ENCODE data around the gene RIMKLA. TPM values are rescaled to one million over a fixed set of nuclear protein-coding genes. Genes with fewer than 3 reads are reported as not detected.
A peak's percentile ranks its signal among the peaks of the same experiment; 100 is the strongest.

RIMKLA gene
- total RNA-seq, 8 experiments from 2014 or later: 0.14 to 8.6 (median 7.0) TPM

DNA sequence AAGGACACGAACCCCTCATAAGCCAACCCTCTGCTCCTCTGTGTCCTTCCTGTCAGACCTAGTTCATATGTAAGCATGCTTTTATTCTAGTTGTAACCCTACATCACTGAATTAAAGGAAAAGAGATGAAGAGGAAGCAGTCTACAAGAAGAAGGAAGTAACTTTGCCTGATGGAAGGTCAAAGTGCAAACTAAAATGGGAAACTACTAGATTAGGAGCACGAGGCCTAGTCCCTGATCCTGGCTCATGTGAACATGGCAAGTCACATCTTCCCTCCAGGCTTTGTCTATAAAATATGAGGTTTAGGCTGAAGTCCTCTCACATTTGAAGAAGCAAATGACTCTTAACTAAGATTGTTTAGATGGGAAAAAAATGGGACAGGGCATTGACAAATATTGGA lies 62.1 kb downstream of the RIMKLA start:
- ATAC-seq (replicated peaks in 6 of 8): no peak
- no peaks in the 10 kb centered on the region for H3K4me1 ChIP-seq (replicated peaks in 1 of 2)
- 0 to 100% (median 31%) methylated on average over 1 to 2 of the region's 2 CpGs; no CpG with 5 or more reads in 1 of the 10 experiments for WGBS, 10 experiments
- no peak overlapping the region for H3K27ac ChIP-seq
- in situ Hi-C loops (cut with MboI; ENCODE audit: low pct_unique_long_range_greater_than_20kb in 2 of 9, low sequenced_read_pairs in 9 of 9, unreplicated experiment in 9 of 9): loop anchor here in 1 of 9 experiments (25.0 kb wide), 1 partner anchor 105 kb away; the partner anchor contains the start of gene FOXJ3
- H3K4me3 ChIP-seq: no peak overlapping the region

DNA sequence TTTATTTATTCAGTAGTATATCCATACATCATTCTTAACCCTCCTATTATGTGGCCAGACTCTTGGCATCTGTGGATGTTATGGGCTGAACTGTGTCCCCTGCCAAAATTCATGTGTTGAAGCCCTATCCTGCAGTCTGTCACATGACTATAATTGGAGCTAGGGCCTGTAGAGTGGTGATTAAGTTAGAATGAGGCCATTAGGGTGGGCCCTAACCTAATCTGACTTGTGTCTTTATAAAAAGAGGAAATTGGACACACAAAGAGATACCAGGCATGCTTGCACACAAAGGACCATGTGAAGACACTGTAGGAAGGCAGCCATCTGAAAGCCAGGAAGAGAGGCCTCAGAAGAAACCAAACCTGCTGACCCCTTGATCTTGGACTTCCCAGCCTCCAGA lies 68.7 kb downstream of the RIMKLA start:
- in situ Hi-C loops (cut with MboI; ENCODE audit: low pct_unique_long_range_greater_than_20kb in 2 of 9, low sequenced_read_pairs in 9 of 9, unreplicated experiment in 9 of 9): loop anchor here in 1 of 9 experiments (25.0 kb wide), 1 partner anchor 112 kb away; the partner anchor contains the start of gene FOXJ3
- ATAC-seq (replicated peaks in 6 of 8): no peak
- Histone ChIP-seq H3K27ac (no peak overlapping the region), H3K4me1 (replicated peaks in 1 of 2) (no peaks in the 10 kb centered on the region), H3K4me3 (no peak overlapping the region)

- in situ Hi-C loops (cut with MboI; ENCODE audit: low pct_unique_long_range_greater_than_20kb in 2 of 9, low sequenced_read_pairs in 9 of 9, unreplicated experiment in 9 of 9): no loop called here
- no peak for ATAC-seq (replicated peaks in 6 of 8)
- no peak overlapping the region for H3K4me3 ChIP-seq
- H3K27ac ChIP-seq: no peak overlapping the region
- WGBS, 10 experiments: 0 to 83% (median 67%) methylated on average over 1 of the region's 1 CpG; no CpG with 5 or more reads in 7 of the 10 experiments
- H3K4me1 ChIP-seq (replicated peaks in 1 of 2): no peaks in the 10 kb centered on the region
Observed at GRCh38 chr1:42450061-42450460, 69.5 kb downstream of the RIMKLA start.

DNA sequence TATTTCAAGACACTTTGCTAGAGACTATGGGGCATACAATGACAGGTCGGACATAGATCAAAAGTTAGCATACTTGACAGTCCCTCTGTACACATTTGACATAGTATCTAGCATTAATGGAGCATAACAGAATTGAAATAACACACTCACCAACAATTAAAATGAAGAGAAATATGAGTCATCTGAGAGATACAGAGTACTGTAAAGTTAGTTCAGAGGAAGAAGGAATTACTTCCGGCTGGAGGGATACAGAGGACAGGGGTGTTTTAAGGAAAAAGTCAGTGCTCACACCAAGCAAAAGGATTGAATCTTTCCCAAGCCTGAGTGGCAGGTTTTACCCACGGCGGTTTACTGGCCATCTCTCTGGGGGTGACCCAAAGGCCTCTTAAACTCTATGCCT lies 72.8 kb downstream of the RIMKLA start:
- H3K4me3 ChIP-seq: no peak overlapping the region
- ATAC-seq (replicated peaks in 6 of 8): no peak
- WGBS, 10 experiments: 76 to 100% (median 87%) methylated on average over 1 to 4 of the region's 4 CpGs; no CpG with 5 or more reads in 1 of the 10 experiments
- H3K4me1 ChIP-seq (replicated peaks in 1 of 2): peaks cover 10 to 13% of the 10 kb centered on the region in 2 donors
- no peak overlapping the region for H3K27ac ChIP-seq
- in situ Hi-C loops (cut with MboI; ENCODE audit: low pct_unique_long_range_greater_than_20kb in 2 of 9, low sequenced_read_pairs in 9 of 9, unreplicated experiment in 9 of 9): no loop called here

DNA sequence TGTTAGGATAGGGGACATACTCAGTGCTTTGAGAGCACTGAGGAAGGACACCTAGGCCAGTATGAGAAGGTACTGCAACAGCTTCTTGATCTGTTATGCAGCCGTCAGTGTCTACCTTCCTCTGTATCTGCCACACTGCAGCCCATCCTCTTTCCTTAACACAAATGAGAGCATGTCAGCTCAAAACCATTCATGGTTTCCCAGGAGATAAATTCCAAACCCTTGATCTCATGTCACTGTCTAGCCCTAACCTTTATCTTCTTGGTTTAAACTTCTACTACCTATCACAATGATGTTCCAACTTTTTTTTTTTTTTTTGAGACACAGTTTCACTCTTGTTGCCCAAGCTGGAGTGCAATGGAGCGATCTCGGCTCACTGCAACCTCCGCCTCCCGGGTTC lies 73.8 kb downstream of the RIMKLA start:
- H3K4me1 ChIP-seq (replicated peaks in 1 of 2): peaks cover 10 to 13% of the 10 kb centered on the region in 2 donors
- 83 to 100% (median 97%) methylated on average over 2 to 5 of the region's 5 CpGs; no CpG with 5 or more reads in 1 of the 10 experiments for WGBS, 10 experiments

GRCh38 chr1:42456010-42456753 lies 75.6 kb downstream of the RIMKLA start, which contains the start of the genes PPCS and ZMYND12:
PPCS (plus strand) TSS chr1:42456543; CDS start chr1:42456566, 23 bp downstream.
ZMYND12 (minus strand) TSS chr1:42456022; CDS start chr1:42455997, 25 bp downstream.
- 0 to 14% (median 3%) methylated on average over 5 to 32 of the region's 66 CpGs; no CpG with 5 or more reads in 2 of the 10 experiments for WGBS, 10 experiments
- in situ Hi-C loops (cut with MboI; ENCODE audit: low pct_unique_long_range_greater_than_20kb in 2 of 9, low sequenced_read_pairs in 9 of 9, unreplicated experiment in 9 of 9): no loop called here
- Histone ChIP-seq H3K27ac (peak within 1 kb of the TSS; percentile 76 to 87), H3K4me3 (peak within 1 kb of the TSS; percentile 54 to 82 (median 60)), H3K4me1 (replicated peaks in 1 of 2) (peaks cover 10 to 13% of the 10 kb centered on the region in 2 donors)
- peak; percentile 91 to 95 (median 92) for ATAC-seq (replicated peaks in 6 of 8)

More for the DNA sequence above, 73.8 kb downstream of the RIMKLA start:
- in situ Hi-C loops (cut with MboI; ENCODE audit: low pct_unique_long_range_greater_than_20kb in 2 of 9, low sequenced_read_pairs in 9 of 9, unreplicated experiment in 9 of 9): no loop called here
- no peak for ATAC-seq (replicated peaks in 6 of 8)
- Histone ChIP-seq H3K4me3 (no peak overlapping the region), H3K27ac (no peak overlapping the region)

- Histone ChIP-seq H3K27ac (peak overlapping the region; percentile 76 to 87), H3K4me1 (replicated peaks in 1 of 2) (peaks cover 10 to 13% of the 10 kb centered on the region in 2 donors), H3K4me3 (peak overlapping the region; percentile 54 to 82 (median 60))
- WGBS, 10 experiments: 0 to 13% (median 0%) methylated on average over 2 to 10 of the region's 23 CpGs; no CpG with 5 or more reads in 4 of the 10 experiments
- ATAC-seq (replicated peaks in 6 of 8): peak; percentile 55 to 81 (median 62)
- in situ Hi-C loops (cut with MboI; ENCODE audit: low pct_unique_long_range_greater_than_20kb in 2 of 9, low sequenced_read_pairs in 9 of 9, unreplicated experiment in 9 of 9): no loop called here
Observed at GRCh38 chr1:42456754-42457089, 76.1 kb downstream of the RIMKLA start.

- 83 to 100% (median 100%) methylated on average over 1 to 2 of the region's 2 CpGs; no CpG with 5 or more reads in 5 of the 10 experiments for WGBS, 10 experiments
- Histone ChIP-seq H3K4me3 (no peak overlapping the region), H3K27ac (no peak overlapping the region), H3K4me1 (replicated peaks in 1 of 2) (peaks cover 17 to 23% of the 10 kb centered on the region in 2 donors)
- in situ Hi-C loops (cut with MboI; ENCODE audit: low pct_unique_long_range_greater_than_20kb in 2 of 9, low sequenced_read_pairs in 9 of 9, unreplicated experiment in 9 of 9): no loop called here
- no peak for ATAC-seq (replicated peaks in 6 of 8)
Observed at GRCh38 chr1:42461196-42461595, 80.6 kb downstream of the RIMKLA start.

DNA sequence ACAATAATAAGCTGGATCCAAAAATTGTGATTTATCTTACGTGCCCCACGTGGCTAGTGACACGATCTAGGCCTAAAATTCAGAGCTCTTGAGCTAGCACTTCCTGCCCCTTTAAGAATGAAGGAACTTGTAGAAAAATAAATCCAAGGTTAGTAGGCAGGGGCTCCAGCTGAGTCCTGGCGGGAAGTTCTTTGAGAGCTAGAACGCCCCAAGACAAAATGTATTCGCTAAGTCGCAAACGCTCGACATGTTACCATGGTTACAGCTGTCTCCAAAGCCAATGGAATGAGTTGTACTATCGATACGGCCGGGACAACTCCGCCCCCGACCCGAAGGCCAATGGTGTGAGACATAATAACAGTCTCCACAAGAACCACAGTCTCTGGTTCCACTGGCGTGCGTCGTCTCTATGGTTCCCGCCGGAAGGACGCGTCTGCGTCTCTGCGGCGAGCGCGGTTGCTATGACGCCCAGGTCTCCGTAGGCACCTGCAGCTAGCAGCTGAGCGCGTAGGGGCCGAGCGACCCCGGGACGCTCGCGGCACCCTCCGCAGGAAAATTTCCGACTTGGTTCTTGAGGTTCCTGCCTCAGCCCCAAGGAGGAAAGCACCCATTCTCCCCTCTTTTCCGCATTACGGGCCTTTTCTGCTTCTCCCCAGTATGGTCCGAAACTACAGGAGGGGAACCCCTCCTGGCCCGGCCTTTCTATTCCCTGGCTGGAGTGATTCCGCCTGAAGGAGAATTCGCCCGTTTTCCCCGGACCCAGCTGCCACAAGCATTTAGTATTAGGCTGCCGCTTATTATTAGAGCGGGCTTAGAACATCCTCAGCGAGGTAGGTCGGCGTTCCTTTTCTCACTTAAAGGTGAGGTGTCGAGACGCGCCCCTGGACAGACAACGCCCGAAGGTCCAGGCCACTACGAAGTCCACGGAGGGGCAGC lies 82.5 kb downstream of the RIMKLA start, which contains the start of gene CCDC30:
Gene CCDC30, plus strand, starts transcription at position 459 of the 936 bp plus-strand sequence. CDS start 17,266 bp downstream, outside the sequence.
- peak within 1 kb of the TSS; percentile 53 to 72 (median 63) for H3K4me3 ChIP-seq
- in situ Hi-C loops (cut with MboI; ENCODE audit: low pct_unique_long_range_greater_than_20kb in 2 of 9, low sequenced_read_pairs in 9 of 9, unreplicated experiment in 9 of 9): no loop called here
- H3K4me1 ChIP-seq (replicated peaks in 1 of 2): peaks cover 12 to 16% of the 10 kb centered on the region in 2 donors
- WGBS, 10 experiments: 0 to 20% (median 3%) methylated on average over 2 to 48 of the region's 59 CpGs; no CpG with 5 or more reads in 1 of the 10 experiments
- ATAC-seq (replicated peaks in 6 of 8): peak; percentile 98 to 100 (median 99)
- H3K27ac ChIP-seq: peak within 1 kb of the TSS; percentile 0 to 50

DNA sequence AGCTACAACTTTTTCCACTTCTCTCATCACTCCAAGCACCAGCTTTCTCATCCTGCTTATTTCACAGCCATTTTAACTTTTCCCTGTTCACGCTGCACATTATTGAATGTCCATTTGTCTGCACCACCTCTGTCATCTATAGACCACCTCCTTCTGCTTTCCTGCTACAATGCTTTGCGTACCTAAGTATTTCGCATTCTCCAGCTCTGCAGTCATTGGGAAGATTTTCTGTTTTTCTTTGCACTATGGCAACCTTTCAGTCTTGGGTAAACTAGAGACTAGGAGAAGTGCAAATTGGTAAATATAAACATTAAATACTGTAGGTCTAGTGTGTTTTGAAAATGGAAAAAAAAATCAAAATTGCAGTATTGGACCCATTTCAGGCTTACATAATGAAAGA lies 83.3 kb downstream of the RIMKLA start:
- WGBS, 10 experiments: 33 to 83% (median 71%) methylated on average over 1 to 3 of the region's 3 CpGs; no CpG with 5 or more reads in 1 of the 10 experiments
- Histone ChIP-seq H3K4me1 (replicated peaks in 1 of 2) (peaks cover 12 to 16% of the 10 kb centered on the region in 2 donors), H3K27ac (peak overlapping the region in 1 of 2 donors; percentile 50), H3K4me3 (peak overlapping the region; percentile 53 to 72 (median 63))
- in situ Hi-C loops (cut with MboI; ENCODE audit: low pct_unique_long_range_greater_than_20kb in 2 of 9, low sequenced_read_pairs in 9 of 9, unreplicated experiment in 9 of 9): no loop called here
- ATAC-seq (replicated peaks in 6 of 8): peak in 1 of 8 experiments; percentile 14

GRCh38 chr1:42466030-42466429 lies 85.4 kb downstream of the RIMKLA start:
- no peak for ATAC-seq (replicated peaks in 6 of 8)
- H3K27ac ChIP-seq: no peak overlapping the region
- peaks cover 12 to 16% of the 10 kb centered on the region in 2 donors for H3K4me1 ChIP-seq (replicated peaks in 1 of 2)
- WGBS, 10 experiments: 0 to 83% (median 58%) methylated on average over 1 to 2 of the region's 2 CpGs
- in situ Hi-C loops (cut with MboI; ENCODE audit: low pct_unique_long_range_greater_than_20kb in 2 of 9, low sequenced_read_pairs in 9 of 9, unreplicated experiment in 9 of 9): no loop called here
- no peak overlapping the region for H3K4me3 ChIP-seq

- no peak overlapping the region for H3K4me3 ChIP-seq
- ATAC-seq (replicated peaks in 6 of 8): no peak
- H3K4me1 ChIP-seq (replicated peaks in 1 of 2): peaks cover 0 to under 1% of the 10 kb centered on the region in 2 donors
- 39 to 92% (median 80%) methylated on average over 1 to 2 of the region's 2 CpGs; no CpG with 5 or more reads in 1 of the 10 experiments for WGBS, 10 experiments
- no peak overlapping the region for H3K27ac ChIP-seq
- in situ Hi-C loops (cut with MboI; ENCODE audit: low pct_unique_long_range_greater_than_20kb in 2 of 9, low sequenced_read_pairs in 9 of 9, unreplicated experiment in 9 of 9): no loop called here
Observed at GRCh38 chr1:42469727-42470126, 89.1 kb downstream of the RIMKLA start.

Measured in motor neuron (in vitro differentiated cells).